Activated naive CD4-positive, alpha-beta T cell treated with anti-CD3 and anti-CD28 coated beads, Interleukin-2, amount 10 ng/mL, durations not matched to agents 5 hours and 36 hours (primary cell): ENCODE measurements around the gene KRTAP13-2. TPM values are rescaled to one million over a fixed set of nuclear protein-coding genes. Genes with fewer than 3 reads are reported as not detected.

Experiments
- microRNA-seq: library from miRNA; unstranded; fragments of <30 nt; microRNA quantifications from one replicate; pipeline ENCODE4 v1.2.0, GENCODE V29; 2022; ENCODE audit warnings: borderline microRNAs expressed, borderline replicate concordance
- total RNA-seq, 2 experiments: library from RNA; stranded (reverse); gene quantifications; one replicate each; pipeline ENCODE4 v1.2.3, GENCODE V29; 2021

KRTAP13-2 gene
- total RNA-seq: not detected

GRCh38 chr21:30372139-30372770 is at the start of gene KRTAP13-2:
KRTAP13-2 (minus strand) TSS chr21:30372271; CDS start chr21:30372213, 58 bp downstream.

GRCh38 chr21:30395731-30396130 is 23.7 kb upstream of the KRTAP13-2 start, which contains the start of gene KRTAP13-1:
KRTAP13-1 (plus strand) TSS chr21:30396031; CDS start chr21:30396087, 56 bp downstream.

GRCh38 chr21:30348506-30348905 is 23.6 kb downstream of the KRTAP13-2 start, which contains the start of gene KRTAP23-1:
KRTAP23-1 (minus strand) TSS chr21:30348606; CDS start chr21:30348606, 0 bp downstream.

GRCh38 chr21:30337276-30337744 is 34.8 kb downstream of the KRTAP13-2 start, which contains the start of gene KRTAP27-1:
KRTAP27-1 (minus strand) TSS chr21:30337694; CDS start chr21:30337668, 26 bp downstream.

Small RNAs within 50 kb of the gene (microRNA-seq; reads per million reads assigned to microRNA genes)
- not detected for gene MIR4327

Other genes starting within 250 kb of the KRTAP13-2 start
- not detected for gene CLDN17, start 205.5 kb downstream of the KRTAP13-2 start, total RNA-seq
- not detected for gene CLDN8, start 156.2 kb downstream of the KRTAP13-2 start, total RNA-seq
- not detected for gene KRTAP24-1, start 89.3 kb downstream of the KRTAP13-2 start, total RNA-seq
- not detected for gene KRTAP25-1, start 82.8 kb downstream of the KRTAP13-2 start, total RNA-seq
- not detected for gene KRTAP26-1, start 52.0 kb downstream of the KRTAP13-2 start, total RNA-seq
- gene KRTAP27-1, start 34.6 kb downstream of the KRTAP13-2 start, total RNA-seq: not detected
- gene KRTAP23-1, start 23.7 kb downstream of the KRTAP13-2 start, total RNA-seq: not detected
- gene KRTAP13-1, start 23.8 kb upstream of the KRTAP13-2 start, total RNA-seq: not detected
- not detected for gene KRTAP13-3, start 53.7 kb upstream of the KRTAP13-2 start, total RNA-seq
- gene KRTAP13-4, start 57.9 kb upstream of the KRTAP13-2 start, total RNA-seq: not detected
- not detected for gene KRTAP15-1, start 68.0 kb upstream of the KRTAP13-2 start, total RNA-seq
- gene KRTAP19-1, start 108.1 kb upstream of the KRTAP13-2 start, total RNA-seq: not detected
- gene KRTAP19-2, start 115.2 kb upstream of the KRTAP13-2 start, total RNA-seq: not detected
- gene KRTAP19-3, start 119.7 kb upstream of the KRTAP13-2 start, total RNA-seq: not detected
- not detected for gene KRTAP19-4, start 124.9 kb upstream of the KRTAP13-2 start, total RNA-seq
- not detected for gene KRTAP19-5, start 129.9 kb upstream of the KRTAP13-2 start, total RNA-seq
- gene KRTAP19-6, start 169.6 kb upstream of the KRTAP13-2 start, total RNA-seq: not detected
- gene KRTAP19-7, start 189.0 kb upstream of the KRTAP13-2 start, total RNA-seq: not detected
- gene KRTAP22-2, start 218.1 kb upstream of the KRTAP13-2 start, total RNA-seq: not detected
- gene KRTAP6-3, start 220.2 kb upstream of the KRTAP13-2 start, total RNA-seq: not detected
- not detected for gene KRTAP6-2, start 226.6 kb upstream of the KRTAP13-2 start, total RNA-seq
- not detected for gene KRTAP22-1, start 228.8 kb upstream of the KRTAP13-2 start, total RNA-seq
- gene KRTAP6-1, start 241.7 kb upstream of the KRTAP13-2 start, total RNA-seq: not detected
- gene KRTAP20-1, start 244.2 kb upstream of the KRTAP13-2 start, total RNA-seq: not detected
- not detected for gene KRTAP20-4, start 248.4 kb upstream of the KRTAP13-2 start, total RNA-seq